HEK293 (cell line): ENCODE measurements around the gene DPEP1.

Experiments
- ATF2 ChIP-seq: fragments of 450-650 bp; formaldehyde crosslinking; IDR thresholded peaks from 2 replicates; pipeline ENCODE4 v1.5.1; 2016; ENCODE audit warnings: missing biosample characterization, missing genetic modification characterization, low read depth
- IKZF3 ChIP-seq: fragments of 450-650 bp; IDR thresholded peaks from 2 replicates; pipeline ENCODE4 v1.5.0; 2018; ENCODE audit warnings: missing biosample characterization, mild to moderate bottlenecking, missing genetic modification characterization, moderate library complexity
- KLF16 ChIP-seq: fragments of 450-650 bp; formaldehyde crosslinking; IDR thresholded peaks from 2 replicates; pipeline ENCODE4 v1.5.1; 2017; ENCODE audit warnings: missing biosample characterization, missing genetic modification characterization
- ZBTB44 ChIP-seq: fragments of 450-650 bp; IDR thresholded peaks from 2 replicates; pipeline ENCODE4 v1.5.1; 2018; ENCODE audit warnings: missing biosample characterization, mild to moderate bottlenecking, missing genetic modification characterization

DNA sequence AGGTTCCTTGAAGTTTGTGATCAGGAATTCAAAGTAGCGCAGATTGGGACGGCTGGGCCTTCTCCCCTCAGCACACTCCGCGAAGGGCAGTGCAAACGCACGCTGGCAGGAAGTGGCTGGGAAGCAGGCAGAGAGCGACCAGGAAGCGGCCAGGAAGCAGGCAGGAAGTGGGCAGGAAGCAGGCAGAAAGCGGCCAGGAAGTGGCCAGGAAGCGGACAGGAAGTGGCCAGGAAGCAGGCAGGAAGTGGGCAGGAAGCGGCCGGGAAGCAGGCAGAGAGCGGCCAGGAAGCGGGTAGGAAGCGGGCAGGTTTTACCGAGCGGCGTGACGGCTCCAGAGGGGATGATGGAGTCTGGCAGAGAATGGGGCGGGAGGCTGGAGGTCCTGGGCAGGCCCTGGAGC lies 3.2 kb downstream of the DPEP1 start:
- TF ChIP-seq IKZF3 (tag by site-specific recombination) = no peak
- no peak for TF ChIP-seq ATF2 (tag by site-specific recombination)
- TF ChIP-seq ZBTB44 (tag by site-specific recombination) = no peak
- no peak for TF ChIP-seq KLF16 (tag by site-specific recombination)
